MCF 10A (cell line): ENCODE results near the gene KCND2. TPM values are rescaled to one million over a fixed set of nuclear protein-coding genes. Genes with fewer than 3 reads are reported as not detected.

Source experiments
- BruUV-seq: library from RNA; stranded (reverse); fragments of 400-500 nt; replicated peaks from 2 replicates; lab custom pipeline; 2021; lab: Mats Ljungman, UMichigan
- CTCF ChIA-PET: fragments of 300-600 bp; sonication (Branson Sonifier 250); formaldehyde crosslinking; extraction: SDS; loops from one replicate; lab custom pipeline; 2021; ENCODE audit warnings: antibody characterized with exemption, inconsistent platforms; lab: Yijun Ruan, JAX
- POLR2A ChIA-PET: fragments of 300-600, 350-650 bp; sonication (Branson Sonifier 250); formaldehyde crosslinking; extraction: SDS; loops from one replicate; lab custom pipeline; 2020; ENCODE audit warnings: antibody characterized with exemption, inconsistent platforms; lab: Yijun Ruan, JAX
- DNase-seq: peaks from one replicate; pipeline ENCODE4 v3.0.0-alpha.2; 2018; ENCODE audit not compliant: unreplicated experiment
- H3K27ac Mint-ChIP-seq: one replicate; pipeline ENCODE4 v1.8.0; 2022; ENCODE audit warnings: mild to moderate bottlenecking, low read depth, mixed read lengths; ENCODE audit not compliant: unreplicated experiment
- H3K27me3 Mint-ChIP-seq: one replicate; pipeline ENCODE4 v1.8.0; 2022; ENCODE audit warnings: mixed read lengths; ENCODE audit not compliant: insufficient read depth, unreplicated experiment
- H3K36me3 Mint-ChIP-seq: one replicate; pipeline ENCODE4 v1.8.0; 2022; ENCODE audit warnings: mild to moderate bottlenecking, moderate library complexity, mixed read lengths; ENCODE audit not compliant: insufficient read depth, unreplicated experiment
- H3K4me1 Mint-ChIP-seq: one replicate; pipeline ENCODE4 v1.8.0; 2022; ENCODE audit warnings: mixed read lengths; ENCODE audit not compliant: insufficient read depth, unreplicated experiment
- H3K4me3 Mint-ChIP-seq: one replicate; pipeline ENCODE4 v1.8.0; 2022; ENCODE audit warnings: mild to moderate bottlenecking, moderate library complexity, mixed read lengths; ENCODE audit not compliant: unreplicated experiment
- H3K9me3 Mint-ChIP-seq: one replicate; pipeline ENCODE4 v1.8.0; 2022; ENCODE audit warnings: mixed read lengths; ENCODE audit not compliant: unreplicated experiment
- intact Hi-C: fragments of 100-400 bp; cut with micrococcal nuclease; formaldehyde crosslinking; loops from 2 replicates; pipeline ENCODE4 v1.14.1; 2022
- total RNA-seq: library from RNA; stranded (reverse); gene quantifications from 2 replicates; pipeline ENCODE4 v1.2.3, GENCODE V29; 2022
- TF ChIP-seq, protein P1 (sequence below): fragments of 200-600 bp; IDR thresholded peaks from one replicate; pipeline ENCODE4 v1.8.0; 2022; ENCODE audit warnings: antibody characterized with exemption, mild to moderate bottlenecking; ENCODE audit not compliant: unreplicated experiment

Gene KCND2
- total RNA-seq, 1 experiment from 2014 or later: not detected

DNA sequence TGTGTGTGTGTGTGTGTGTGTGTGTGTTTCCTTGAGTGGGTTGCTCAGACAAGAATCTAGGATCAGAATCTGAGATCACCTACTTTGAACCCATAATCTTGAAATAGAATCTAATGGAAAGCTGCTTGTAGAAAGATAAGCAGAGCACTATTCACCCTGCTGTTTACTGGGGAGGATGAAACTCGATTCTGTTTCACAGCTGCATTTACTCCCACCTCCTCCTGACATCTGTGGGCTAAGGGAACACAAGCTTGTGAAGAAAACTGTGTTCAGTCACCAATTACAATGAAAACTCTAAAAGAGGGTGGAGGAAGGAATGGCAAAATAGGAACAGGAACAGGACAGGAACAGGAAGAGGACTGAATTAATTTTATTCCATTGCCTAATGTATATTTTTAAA lies 315.4 kb downstream of the KCND2 start:
- CTCF ChIA-PET: interaction anchor here (0.6 kb wide), 1 partner anchor 49 kb away, joined by 4 read pairs; no protein-coding TSS in a partner anchor
- TF ChIP-seq, protein P1, sequence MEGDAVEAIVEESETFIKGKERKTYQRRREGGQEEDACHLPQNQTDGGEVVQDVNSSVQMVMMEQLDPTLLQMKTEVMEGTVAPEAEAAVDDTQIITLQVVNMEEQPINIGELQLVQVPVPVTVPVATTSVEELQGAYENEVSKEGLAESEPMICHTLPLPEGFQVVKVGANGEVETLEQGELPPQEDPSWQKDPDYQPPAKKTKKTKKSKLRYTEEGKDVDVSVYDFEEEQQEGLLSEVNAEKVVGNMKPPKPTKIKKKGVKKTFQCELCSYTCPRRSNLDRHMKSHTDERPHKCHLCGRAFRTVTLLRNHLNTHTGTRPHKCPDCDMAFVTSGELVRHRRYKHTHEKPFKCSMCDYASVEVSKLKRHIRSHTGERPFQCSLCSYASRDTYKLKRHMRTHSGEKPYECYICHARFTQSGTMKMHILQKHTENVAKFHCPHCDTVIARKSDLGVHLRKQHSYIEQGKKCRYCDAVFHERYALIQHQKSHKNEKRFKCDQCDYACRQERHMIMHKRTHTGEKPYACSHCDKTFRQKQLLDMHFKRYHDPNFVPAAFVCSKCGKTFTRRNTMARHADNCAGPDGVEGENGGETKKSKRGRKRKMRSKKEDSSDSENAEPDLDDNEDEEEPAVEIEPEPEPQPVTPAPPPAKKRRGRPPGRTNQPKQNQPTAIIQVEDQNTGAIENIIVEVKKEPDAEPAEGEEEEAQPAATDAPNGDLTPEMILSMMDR: no peak
- H3K27ac Mint-ChIP-seq: no peak overlapping the region
- no peaks in the 10 kb centered on the region for H3K36me3 Mint-ChIP-seq
- intact Hi-C loops: no loop called here
- peaks cover 29% of the 10 kb centered on the region for H3K27me3 Mint-ChIP-seq
- H3K9me3 Mint-ChIP-seq: no peaks in the 10 kb centered on the region
- H3K4me1 Mint-ChIP-seq: peaks cover 6% of the 10 kb centered on the region
- BruUV-seq: no TSS peak
- POLR2A ChIA-PET: no interaction called here
- H3K4me3 Mint-ChIP-seq: no peak overlapping the region
- no peak for DNase-seq

DNA sequence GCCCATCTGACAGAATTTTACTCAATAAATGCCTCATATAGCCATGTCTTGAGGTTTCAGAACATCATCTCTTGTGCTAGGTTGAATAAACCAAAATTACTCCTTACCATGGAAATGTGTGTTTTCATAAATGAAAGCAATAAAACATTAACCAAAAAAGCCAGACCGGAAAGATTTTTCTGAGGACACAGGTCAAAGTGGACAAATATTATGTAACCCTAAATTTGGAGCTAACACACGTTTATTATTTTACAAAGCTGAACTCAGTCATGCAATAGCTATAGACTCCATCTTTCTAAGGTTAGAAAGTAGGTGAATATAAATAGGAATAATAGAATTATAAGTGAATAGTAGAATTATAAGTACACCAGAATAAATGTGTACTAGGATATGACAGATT lies 315.9 kb downstream of the KCND2 start:
- intact Hi-C loops: no loop called here
- ChIA-PET CTCF (interaction anchor here (0.6 kb wide), 1 partner anchor 49 kb away, joined by 4 read pairs; no protein-coding TSS in a partner anchor), POLR2A (no interaction called here)
- no peaks in the 10 kb centered on the region for H3K9me3 Mint-ChIP-seq
- H3K36me3 Mint-ChIP-seq: no peaks in the 10 kb centered on the region
- peaks cover 2% of the 10 kb centered on the region for H3K4me1 Mint-ChIP-seq
- no TSS peak for BruUV-seq
- no peak overlapping the region for H3K27ac Mint-ChIP-seq
- H3K27me3 Mint-ChIP-seq: peaks cover 29% of the 10 kb centered on the region
- no peak for DNase-seq
- TF ChIP-seq, protein P1: no peak
- H3K4me3 Mint-ChIP-seq: no peak overlapping the region

DNA sequence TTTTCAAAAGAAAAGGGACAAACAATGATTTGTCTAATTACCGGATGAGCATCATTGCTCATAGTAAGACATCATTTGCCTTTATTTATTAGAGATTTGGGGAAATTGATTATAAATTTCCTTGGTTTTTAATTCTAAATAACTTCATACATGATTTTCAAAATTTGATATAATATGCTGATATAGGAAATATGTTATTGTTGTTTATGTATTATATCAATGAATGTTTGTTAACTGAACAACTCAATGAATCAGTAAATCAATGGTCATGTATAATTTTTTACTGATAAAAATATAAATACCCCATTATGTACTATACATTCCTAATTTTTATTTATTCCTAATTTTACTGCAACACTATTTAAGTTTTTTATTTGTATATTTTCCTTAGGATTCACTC lies 327.6 kb downstream of the KCND2 start:
- POLR2A ChIA-PET: no interaction called here
- H3K9me3 Mint-ChIP-seq: no peaks in the 10 kb centered on the region

DNA sequence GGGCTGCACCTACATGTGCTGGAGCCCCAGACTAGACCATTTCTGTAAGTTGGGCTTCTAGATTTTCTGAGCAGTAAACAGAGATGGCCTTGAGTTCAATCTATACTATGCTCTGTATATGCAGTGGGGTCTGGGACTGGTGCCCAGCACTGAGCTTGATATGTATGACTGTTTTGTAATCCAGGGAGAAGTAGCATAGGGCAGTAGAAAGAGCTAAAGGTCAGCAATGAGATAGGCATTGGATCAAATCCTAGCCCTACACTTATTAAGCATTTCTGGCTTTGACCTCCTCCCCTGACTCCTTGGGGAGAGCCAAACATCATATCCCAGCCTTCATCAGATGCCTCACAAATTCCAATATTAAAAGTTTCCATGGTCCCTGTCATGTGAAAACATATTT lies 330.4 kb downstream of the KCND2 start:
- DNase-seq: no peak
- no peak overlapping the region for H3K27ac Mint-ChIP-seq
- ChIA-PET CTCF (interaction anchor here (0.6 to 1.1 kb wide), 2 partner anchors 267 to 383 kb away, joined by 3 to 4 read pairs; no protein-coding TSS in a partner anchor), POLR2A (no interaction called here)
- no peak overlapping the region for H3K4me3 Mint-ChIP-seq
- no TSS peak for BruUV-seq
- H3K27me3 Mint-ChIP-seq: peaks cover 41% of the 10 kb centered on the region
- H3K9me3 Mint-ChIP-seq: no peaks in the 10 kb centered on the region
- H3K4me1 Mint-ChIP-seq: no peaks in the 10 kb centered on the region
- intact Hi-C loops: no loop called here
- no peaks in the 10 kb centered on the region for H3K36me3 Mint-ChIP-seq
- TF ChIP-seq, protein P1: no peak

More for the DNA sequence above, 327.6 kb downstream of the KCND2 start:
- intact Hi-C loops: no loop called here
- no peaks in the 10 kb centered on the region for H3K4me1 Mint-ChIP-seq
- CTCF ChIA-PET: no interaction called here
- no peak overlapping the region for H3K4me3 Mint-ChIP-seq
- no peak overlapping the region for H3K27ac Mint-ChIP-seq
- peaks cover 43% of the 10 kb centered on the region for H3K27me3 Mint-ChIP-seq
- H3K36me3 Mint-ChIP-seq: no peaks in the 10 kb centered on the region
- TF ChIP-seq, protein P1: no peak
- no TSS peak for BruUV-seq
- no peak for DNase-seq
